Neural progenitor cell (in vitro differentiated cells): ENCODE measurements around the gene GTF2IRD1. TPM values are rescaled to one million over a fixed set of nuclear protein-coding genes. Genes with fewer than 3 reads are reported as not detected.

Source experiments
- DNase-seq: peaks from one replicate; pipeline ENCODE4 v3.0.0-alpha.2; 2016; ENCODE audit warnings: low spot score
- H2AFZ ChIP-seq: fragments of 200-600 bp; sonication (generic); replicated peaks from 2 replicates; pipeline ENCODE4 v1.6.1; 2016; ENCODE audit warnings: antibody characterized with exemption
- H3F3A ChIP-seq: fragments of 200-600 bp; sonication (generic); 2 replicates; pipeline ENCODE4 v1.6.1; 2016; ENCODE audit warnings: antibody characterized with exemption, low read depth
- H3K27ac ChIP-seq: fragments of 200-600 bp; sonication (generic); 2 replicates; pipeline ENCODE4 v1.5.1; 2016; ENCODE audit warnings: mild to moderate bottlenecking
- H3K27me3 ChIP-seq: fragments of 200-600 bp; sonication (generic); 2 replicates; pipeline ENCODE4 v1.6.1; 2016; ENCODE audit warnings: mild to moderate bottlenecking, moderate library complexity
- H3K36me3 ChIP-seq: fragments of 200-600 bp; sonication (generic); 2 replicates; pipeline ENCODE4 v1.5.1; 2016
- H3K4me1 ChIP-seq: fragments of 200-600 bp; sonication (generic); 2 replicates; pipeline ENCODE4 v1.6.1; 2016; ENCODE audit warnings: mixed run types
- H3K4me2 ChIP-seq: fragments of 200-600 bp; sonication (generic); 2 replicates; pipeline ENCODE4 v1.6.1; 2016
- H3K4me3 ChIP-seq: fragments of 200-600 bp; sonication (generic); 2 replicates; pipeline ENCODE4 v1.5.1; 2016
- H3K79me2 ChIP-seq: fragments of 200-600 bp; sonication (generic); 2 replicates; pipeline ENCODE4 v1.6.1; 2016; ENCODE audit warnings: low read depth
- H3K9ac ChIP-seq: fragments of 200-600 bp; sonication (generic); 2 replicates; pipeline ENCODE4 v1.6.1; 2016
- H3K9me3 ChIP-seq: fragments of 200-600 bp; sonication (generic); 2 replicates; pipeline ENCODE4 v1.5.1; 2016; ENCODE audit warnings: low read depth
- H4K20me1 ChIP-seq: fragments of 200-600 bp; sonication (generic); 2 replicates; pipeline ENCODE4 v1.6.1; 2016; ENCODE audit warnings: low read depth
- H3K27ac Mint-ChIP-seq: 3 replicates; pipeline ENCODE4 v1.8.0; 2021; ENCODE audit warnings: mixed read lengths
- H3K27me3 Mint-ChIP-seq: 2 replicates; pipeline ENCODE4 v1.8.0; 2022; ENCODE audit warnings: low read depth, mild to moderate bottlenecking, inconsistent platforms, moderate library complexity, mixed read lengths; ENCODE audit not compliant: insufficient read depth
- H3K36me3 Mint-ChIP-seq: 3 replicates; pipeline ENCODE4 v1.8.0; 2021; ENCODE audit warnings: mixed read lengths
- H3K4me1 Mint-ChIP-seq: 3 replicates; pipeline ENCODE4 v1.8.0; 2021; ENCODE audit warnings: mixed read lengths
- H3K4me3 Mint-ChIP-seq: 3 replicates; pipeline ENCODE4 v1.8.0; 2021; ENCODE audit warnings: mild to moderate bottlenecking, moderate library complexity, mixed read lengths
- H3K9me3 Mint-ChIP-seq: 3 replicates; pipeline ENCODE4 v1.8.0; 2020; ENCODE audit warnings: mixed read lengths
- EZH2 ChIP-seq: fragments of 200-600 bp; sonication (generic); IDR thresholded peaks from 2 replicates; pipeline ENCODE4 v1.6.1; 2017; ENCODE audit warnings: antibody characterized with exemption, mild to moderate bottlenecking, moderate library complexity
- EZH2phosphoT487 ChIP-seq: fragments of 200-600 bp; sonication (generic); IDR thresholded peaks from 2 replicates; pipeline ENCODE4 v1.6.1; 2017; ENCODE audit warnings: antibody characterized with exemption
- total RNA-seq: library from RNA; depleted of rRNA; stranded (reverse); fragments of >200 nt; gene quantifications from 2 replicates; pipeline ENCODE4 v1.2.3, GENCODE V29; 2015; ENCODE audit warnings: low replicate concordance
- TF ChIP-seq, protein P1 (sequence below): fragments of 200-600 bp; sonication (generic); IDR thresholded peaks from 2 replicates; pipeline ENCODE4 v1.5.1; 2017; ENCODE audit warnings: antibody characterized with exemption, mild to moderate bottlenecking

GTF2IRD1 gene
- total RNA-seq, 1 donor from 2014 or later, result 25.6 TPM

DNA sequence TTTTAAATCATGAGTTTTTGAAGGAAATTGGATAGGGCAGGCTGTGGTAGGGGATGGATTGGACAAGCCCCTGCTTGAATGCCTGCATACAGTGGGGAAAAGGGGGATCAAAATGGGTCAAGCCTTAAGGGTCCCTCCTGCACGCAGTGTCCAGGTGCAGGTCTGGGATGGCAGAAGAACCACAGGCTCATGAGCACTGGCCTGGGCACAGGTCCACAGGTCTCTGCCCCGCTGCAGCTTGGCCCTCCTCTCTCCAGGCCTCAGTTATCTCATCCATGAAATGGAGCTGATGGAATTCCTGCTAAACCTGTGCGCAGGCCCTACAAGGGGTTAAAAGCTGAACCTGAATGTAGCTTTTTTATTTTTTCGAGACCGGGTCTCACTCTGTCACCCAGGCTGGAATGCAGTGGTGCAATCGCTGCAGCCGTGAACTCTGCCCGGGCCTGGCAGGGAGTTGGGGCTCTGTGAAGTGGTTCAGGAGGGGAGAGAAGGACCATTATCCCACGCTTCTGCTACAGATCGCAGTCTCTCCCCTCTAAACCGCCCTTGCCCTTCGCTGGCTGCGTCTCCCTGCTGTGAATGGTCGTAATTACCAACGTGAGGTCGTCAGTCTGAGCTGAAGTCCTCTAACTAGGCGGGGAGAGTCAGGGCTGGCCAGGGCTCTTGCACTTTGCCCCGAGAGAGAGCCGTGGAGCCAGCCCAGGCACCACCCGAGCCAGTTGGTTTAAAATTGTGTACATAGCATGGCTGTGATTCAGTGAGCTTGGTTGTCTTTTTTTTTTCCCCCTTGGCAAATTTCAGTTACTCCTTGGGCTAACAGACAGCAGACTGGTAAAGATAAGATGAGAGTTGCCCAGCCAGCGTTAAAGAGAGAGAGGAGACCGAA, 126.3 kb downstream of the GTF2IRD1 start:
- peaks cover 3% of the 10 kb centered on the region for H3K4me1 ChIP-seq
- H3K4me3 Mint-ChIP-seq, result no peak overlapping the region
- peaks cover 14% of the 10 kb centered on the region for H3K4me1 Mint-ChIP-seq
- H3K27me3 ChIP-seq, result no peaks in the 10 kb centered on the region
- H3K9me3 Mint-ChIP-seq, result no peaks in the 10 kb centered on the region
- H3K4me3 ChIP-seq, result no peak overlapping the region
- TF ChIP-seq EZH2, result no peak
- no peak for TF ChIP-seq EZH2phosphoT487
- TF ChIP-seq, protein P1, sequence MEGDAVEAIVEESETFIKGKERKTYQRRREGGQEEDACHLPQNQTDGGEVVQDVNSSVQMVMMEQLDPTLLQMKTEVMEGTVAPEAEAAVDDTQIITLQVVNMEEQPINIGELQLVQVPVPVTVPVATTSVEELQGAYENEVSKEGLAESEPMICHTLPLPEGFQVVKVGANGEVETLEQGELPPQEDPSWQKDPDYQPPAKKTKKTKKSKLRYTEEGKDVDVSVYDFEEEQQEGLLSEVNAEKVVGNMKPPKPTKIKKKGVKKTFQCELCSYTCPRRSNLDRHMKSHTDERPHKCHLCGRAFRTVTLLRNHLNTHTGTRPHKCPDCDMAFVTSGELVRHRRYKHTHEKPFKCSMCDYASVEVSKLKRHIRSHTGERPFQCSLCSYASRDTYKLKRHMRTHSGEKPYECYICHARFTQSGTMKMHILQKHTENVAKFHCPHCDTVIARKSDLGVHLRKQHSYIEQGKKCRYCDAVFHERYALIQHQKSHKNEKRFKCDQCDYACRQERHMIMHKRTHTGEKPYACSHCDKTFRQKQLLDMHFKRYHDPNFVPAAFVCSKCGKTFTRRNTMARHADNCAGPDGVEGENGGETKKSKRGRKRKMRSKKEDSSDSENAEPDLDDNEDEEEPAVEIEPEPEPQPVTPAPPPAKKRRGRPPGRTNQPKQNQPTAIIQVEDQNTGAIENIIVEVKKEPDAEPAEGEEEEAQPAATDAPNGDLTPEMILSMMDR, result no peak
- H3K79me2 ChIP-seq, result no peaks in the 10 kb centered on the region
- no peak overlapping the region for H3K9ac ChIP-seq
- no peaks in the 10 kb centered on the region for H3K9me3 ChIP-seq
- H3K27ac ChIP-seq, result no peak overlapping the region
- H4K20me1 ChIP-seq, result no peaks in the 10 kb centered on the region
- peak overlapping the region; percentile 47 for H3K27ac Mint-ChIP-seq
- H2AFZ ChIP-seq, result no peak overlapping the region
- peaks cover 7% of the 10 kb centered on the region for H3F3A ChIP-seq
- no peak for DNase-seq
- H3K36me3 Mint-ChIP-seq, result peaks cover 7% of the 10 kb centered on the region
- H3K4me2 ChIP-seq, result no peak overlapping the region
- H3K36me3 ChIP-seq, result no peaks in the 10 kb centered on the region
- H3K27me3 Mint-ChIP-seq, result peaks cover 4% of the 10 kb centered on the region

DNA sequence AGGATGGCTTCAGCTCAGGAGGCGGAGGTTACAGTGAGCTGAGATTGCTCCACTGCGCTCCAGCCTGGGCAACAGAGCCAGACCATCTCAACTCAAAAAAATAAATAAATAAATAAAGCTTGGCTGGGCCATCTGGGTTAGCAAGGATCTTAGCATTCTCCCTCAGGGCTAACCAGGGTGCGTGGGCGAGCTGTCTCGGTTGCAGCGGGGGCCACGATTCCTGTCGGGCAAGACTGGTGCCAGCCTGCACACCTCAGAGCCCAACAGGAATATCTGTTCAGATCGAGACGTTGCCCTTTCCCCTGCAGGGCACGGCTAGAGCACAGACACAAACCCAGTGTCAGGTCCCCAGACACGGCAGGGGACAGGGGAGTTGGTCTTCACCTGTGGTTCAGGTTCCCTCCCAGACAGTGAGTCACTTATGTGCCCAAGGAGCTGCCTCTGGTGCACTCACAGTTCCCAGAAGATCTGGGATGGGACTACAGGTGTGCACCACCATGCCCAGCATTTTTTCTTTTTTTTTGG, 128.3 kb downstream of the GTF2IRD1 start:
- H2AFZ ChIP-seq, result no peak overlapping the region
- H3K4me2 ChIP-seq, result no peak overlapping the region
- Mint-ChIP-seq H3K27me3 (peaks cover 4% of the 10 kb centered on the region), H3K4me3 (no peak overlapping the region), H3K36me3 (peaks cover 3% of the 10 kb centered on the region), H3K27ac (no peak overlapping the region), H3K9me3 (no peaks in the 10 kb centered on the region), H3K4me1 (peaks cover 31% of the 10 kb centered on the region)
- no peak for DNase-seq
- H4K20me1 ChIP-seq, result no peaks in the 10 kb centered on the region
- H3K9me3 ChIP-seq, result no peaks in the 10 kb centered on the region
- H3K27me3 ChIP-seq, result no peaks in the 10 kb centered on the region
- H3F3A ChIP-seq, result peaks cover 25% of the 10 kb centered on the region
- H3K36me3 ChIP-seq, result no peaks in the 10 kb centered on the region
- H3K4me1 ChIP-seq, result peaks cover 10% of the 10 kb centered on the region
- no peak overlapping the region for H3K4me3 ChIP-seq
- TF ChIP-seq EZH2, result no peak
- TF ChIP-seq, protein P1, result no peak
- TF ChIP-seq EZH2phosphoT487, result no peak
- no peaks in the 10 kb centered on the region for H3K79me2 ChIP-seq
- H3K9ac ChIP-seq, result no peak overlapping the region
- no peak overlapping the region for H3K27ac ChIP-seq

DNA sequence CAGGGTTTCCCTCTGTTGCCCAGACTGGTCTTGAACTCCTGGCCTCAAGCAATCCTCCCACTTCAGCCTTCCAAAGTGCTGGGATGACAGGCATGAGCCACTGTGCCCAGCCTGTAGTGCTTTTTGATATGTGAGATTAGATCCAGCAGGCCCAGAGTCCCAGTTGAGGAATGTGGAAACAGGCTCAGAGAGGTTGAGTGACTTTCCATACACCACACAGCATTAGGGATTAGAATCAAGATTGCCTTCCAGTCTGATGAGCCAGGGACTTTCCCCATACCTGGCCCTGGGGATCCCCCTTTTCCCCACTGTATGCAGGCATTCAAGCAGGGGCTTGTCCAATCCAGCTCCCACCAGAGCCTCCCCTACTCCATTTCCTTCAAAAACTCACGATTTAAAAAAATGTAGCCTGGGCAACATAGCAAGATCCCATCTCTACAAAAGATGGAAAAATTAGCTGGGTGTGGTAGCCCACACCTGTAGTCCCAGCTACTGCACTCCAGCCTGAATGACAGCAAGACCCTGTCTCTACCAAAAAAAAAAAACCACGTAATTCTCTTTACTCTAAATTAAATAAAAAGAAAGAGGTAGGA, 128.8 kb downstream of the GTF2IRD1 start:
- no peak overlapping the region for H3K4me3 ChIP-seq
- peaks cover 37% of the 10 kb centered on the region for H3K4me1 Mint-ChIP-seq
- H3K27me3 Mint-ChIP-seq, result peaks cover 5% of the 10 kb centered on the region
- peaks cover 2% of the 10 kb centered on the region for H3K36me3 Mint-ChIP-seq
- H3K4me3 Mint-ChIP-seq, result no peak overlapping the region
- H3F3A ChIP-seq, result peaks cover 30% of the 10 kb centered on the region
- no peaks in the 10 kb centered on the region for H3K36me3 ChIP-seq
- TF ChIP-seq EZH2phosphoT487 (no peak), EZH2 (no peak)
- TF ChIP-seq, protein P1, result no peak
- no peak overlapping the region for H2AFZ ChIP-seq
- H3K9me3 Mint-ChIP-seq, result no peaks in the 10 kb centered on the region
- H3K9ac ChIP-seq, result no peak overlapping the region
- no peaks in the 10 kb centered on the region for H3K27me3 ChIP-seq
- peaks cover 16% of the 10 kb centered on the region for H3K4me1 ChIP-seq
- no peak overlapping the region for H3K27ac Mint-ChIP-seq
- H3K79me2 ChIP-seq, result no peaks in the 10 kb centered on the region
- H3K4me2 ChIP-seq, result no peak overlapping the region
- DNase-seq, result no peak
- H4K20me1 ChIP-seq, result no peaks in the 10 kb centered on the region
- H3K27ac ChIP-seq, result no peak overlapping the region
- H3K9me3 ChIP-seq, result no peaks in the 10 kb centered on the region
